ENCODE measurements around the gene ZEB2.

The ZEB2 gene

GRCh38 chr2:144519934-144520731 is at the start of gene ZEB2:
Gene ZEB2, minus strand, starts transcription at chr2:144520119. Its CDS starts 2,769 bp downstream, at chr2:144517350.
- DNase-seq (ENCODE audit: low spot score) = peak; percentile 84

GRCh38 chr2:144567745-144568144 is 47.8 kb upstream of the ZEB2 start:
- DNase-seq (ENCODE audit: low spot score) = no peak

GRCh38 chr2:144566448-144566847 is 46.5 kb upstream of the ZEB2 start:
- DNase-seq (ENCODE audit: low spot score) = no peak

- DNase-seq (ENCODE audit: low spot score) = no peak
These were observed 40.3 kb upstream of the ZEB2 start for GRCh38 chr2:144560251-144560650.

- no peak for DNase-seq (ENCODE audit: low spot score)
These were observed 39.8 kb upstream of the ZEB2 start for GRCh38 chr2:144559681-144560080.

GRCh38 chr2:144559242-144559641 is 39.3 kb upstream of the ZEB2 start:
- no peak for DNase-seq (ENCODE audit: low spot score)

- no peak for DNase-seq (ENCODE audit: low spot score)
These were observed 34.7 kb upstream of the ZEB2 start for GRCh38 chr2:144554492-144555210.

- no peak for DNase-seq (ENCODE audit: low spot score)
These were observed 33.5 kb upstream of the ZEB2 start for GRCh38 chr2:144553379-144553778.

GRCh38 chr2:144552821-144553220 is 32.9 kb upstream of the ZEB2 start:
- DNase-seq (ENCODE audit: low spot score) = no peak

GRCh38 chr2:144550911-144551310 is 31.0 kb upstream of the ZEB2 start:
- DNase-seq (ENCODE audit: low spot score) = no peak

- DNase-seq (ENCODE audit: low spot score) = no peak
These were observed 30.2 kb upstream of the ZEB2 start for GRCh38 chr2:144550084-144550483.

GRCh38 chr2:144548532-144549191 is 28.7 kb upstream of the ZEB2 start:
- DNase-seq (ENCODE audit: low spot score) = no peak

- DNase-seq (ENCODE audit: low spot score) = no peak
These were observed 28.2 kb upstream of the ZEB2 start for GRCh38 chr2:144548088-144548487.

- no peak for DNase-seq (ENCODE audit: low spot score)
These were observed 27.6 kb upstream of the ZEB2 start for GRCh38 chr2:144547494-144547893.

GRCh38 chr2:144546933-144547332 is 27.0 kb upstream of the ZEB2 start:
- DNase-seq (ENCODE audit: low spot score) = no peak

- no peak for DNase-seq (ENCODE audit: low spot score)
These were observed 25.9 kb upstream of the ZEB2 start for GRCh38 chr2:144545787-144546186.

GRCh38 chr2:144544053-144544452 is 24.1 kb upstream of the ZEB2 start:
- DNase-seq (ENCODE audit: low spot score) = no peak

- DNase-seq (ENCODE audit: low spot score) = no peak
These were observed 21.5 kb upstream of the ZEB2 start for GRCh38 chr2:144541396-144541795.

- DNase-seq (ENCODE audit: low spot score) = no peak
These were observed 19.4 kb upstream of the ZEB2 start for GRCh38 chr2:144539289-144539782.

- DNase-seq (ENCODE audit: low spot score) = no peak
These were observed 15.4 kb upstream of the ZEB2 start for GRCh38 chr2:144535300-144535699.

- DNase-seq (ENCODE audit: low spot score) = no peak
These were observed 13.3 kb upstream of the ZEB2 start for GRCh38 chr2:144533221-144533620.

GRCh38 chr2:144530596-144530995 is 10.7 kb upstream of the ZEB2 start:
- DNase-seq (ENCODE audit: low spot score) = no peak

GRCh38 chr2:144529841-144530240 is 9.9 kb upstream of the ZEB2 start:
- no peak for DNase-seq (ENCODE audit: low spot score)

Measured in hematopoietic multipotent progenitor cell treated with erythropoietin and hydrocortisone succinate and interleukin-3 and kit ligand, for 15 days (in vitro differentiated cells).